ENCODE measurements around the gene GPR132. TPM values are rescaled to one million over a fixed set of nuclear protein-coding genes. Genes with fewer than 3 reads are reported as not detected.

GPR132 gene
- total and polyA plus RNA-seq, 10 of the 15 experiments (the other 5 are each of a cell fraction or from before 2014, with no cell fraction given), result 1.9 to 49.3 (median 20.4) TPM

GRCh38 chr14:105026033-105026785 lies 39.0 kb downstream of the GPR132 start (continued):
- TF ChIP-seq RELB (IDR thresholded peaks at IDR 0.05; ENCODE audit: low read depth), result peak; percentile 45; the same call in 1 of the 2 replicates
- no peak for TF ChIP-seq CHD1 (IDR thresholded peaks at IDR 0.05; ENCODE audit: low read depth, low read length)
- peak; percentile 45; the same call in 1 of the 2 replicates for TF ChIP-seq MTA2 (IDR thresholded peaks at IDR 0.05; ENCODE audit: low read depth)
- 0 out of 2 replicates have a peak, but pooled peaks have one; percentile 56 for TF ChIP-seq DPF2 (IDR thresholded peaks at IDR 0.05)
- no peak for TF ChIP-seq RELA (IDR thresholded peaks at IDR 0.05; ENCODE audit: borderline replicate concordance, partially characterized antibody)
- peak; percentile 76; the same call in 1 of the 2 replicates for TF ChIP-seq ATF2 (IDR thresholded peaks at IDR 0.05; ENCODE audit: low read length)
- TF ChIP-seq SP1 (IDR thresholded peaks at IDR 0.05; ENCODE audit: low read depth, low read length), result no peak
- no peak for TF ChIP-seq NR2C2 (IDR thresholded peaks at IDR 0.05; ENCODE audit: borderline replicate concordance, control insufficient read depth, insufficient read length, low read depth)
- TF ChIP-seq PML (IDR thresholded peaks at IDR 0.05; ENCODE audit: low read length), result peak; percentile 46; the same call in 1 of the 2 replicates
- TF ChIP-seq POLR2AphosphoS5 (IDR thresholded peaks at IDR 0.05; ENCODE audit: low read length), result no peak
- TF ChIP-seq POLR2AphosphoS2 (IDR thresholded peaks at IDR 0.05; ENCODE audit: low read depth, low read length), result no peak
- no peak for TF ChIP-seq SMAD1 (IDR thresholded peaks at IDR 0.05; ENCODE audit: low read depth, partially characterized antibody)
- peak in 1 of 2 experiments; percentile 98; a peak in 2 of 4 replicates for TF ChIP-seq ETV6 (conservative IDR thresholded peaks at IDR 0.05 in 1 of 2, IDR thresholded peaks at IDR 0.05 in 1 of 2; ENCODE audit: borderline replicate concordance in 1 of 2, low read depth in 1 of 2)
- TF ChIP-seq RBBP5 (conservative IDR thresholded peaks at IDR 0.05), result no peak
- TF ChIP-seq IRF4 (IDR thresholded peaks at IDR 0.05; ENCODE audit: low read depth, low read length), result peak; percentile 84
- TF ChIP-seq RB1 (IDR thresholded peaks at IDR 0.05; ENCODE audit: borderline replicate concordance), result no peak
- no peak for TF ChIP-seq ZBTB4 (CRISPR knock-in tag; IDR thresholded peaks at IDR 0.05)
- TF ChIP-seq RUNX3 (IDR thresholded peaks at IDR 0.05; ENCODE audit: low read length), result peak; percentile 72
- no peak for TF ChIP-seq STAT3 (IDR thresholded peaks at IDR 0.05; ENCODE audit: low read depth, low read length)
- no peak for TF ChIP-seq TCF7 (IDR thresholded peaks at IDR 0.05; ENCODE audit: borderline replicate concordance)
- TF ChIP-seq SMARCA5 (IDR thresholded peaks at IDR 0.05), result no peak
